ENCODE data around the gene PM20D2.

PM20D2 gene

GRCh38 chr6:89212472-89212871, 66.6 kb downstream of the PM20D2 start:
- no peak for TF ChIP-seq TOX (CRISPR knock-in tag; IDR thresholded peaks at IDR 0.05; ENCODE audit: borderline replicate concordance)
- TF ChIP-seq ZC3H10 (CRISPR knock-in tag; IDR thresholded peaks at IDR 0.05): no peak
- no peak for TF ChIP-seq TSHZ2 (CRISPR knock-in tag; IDR thresholded peaks at IDR 0.05)
- TF ChIP-seq, protein P1, sequence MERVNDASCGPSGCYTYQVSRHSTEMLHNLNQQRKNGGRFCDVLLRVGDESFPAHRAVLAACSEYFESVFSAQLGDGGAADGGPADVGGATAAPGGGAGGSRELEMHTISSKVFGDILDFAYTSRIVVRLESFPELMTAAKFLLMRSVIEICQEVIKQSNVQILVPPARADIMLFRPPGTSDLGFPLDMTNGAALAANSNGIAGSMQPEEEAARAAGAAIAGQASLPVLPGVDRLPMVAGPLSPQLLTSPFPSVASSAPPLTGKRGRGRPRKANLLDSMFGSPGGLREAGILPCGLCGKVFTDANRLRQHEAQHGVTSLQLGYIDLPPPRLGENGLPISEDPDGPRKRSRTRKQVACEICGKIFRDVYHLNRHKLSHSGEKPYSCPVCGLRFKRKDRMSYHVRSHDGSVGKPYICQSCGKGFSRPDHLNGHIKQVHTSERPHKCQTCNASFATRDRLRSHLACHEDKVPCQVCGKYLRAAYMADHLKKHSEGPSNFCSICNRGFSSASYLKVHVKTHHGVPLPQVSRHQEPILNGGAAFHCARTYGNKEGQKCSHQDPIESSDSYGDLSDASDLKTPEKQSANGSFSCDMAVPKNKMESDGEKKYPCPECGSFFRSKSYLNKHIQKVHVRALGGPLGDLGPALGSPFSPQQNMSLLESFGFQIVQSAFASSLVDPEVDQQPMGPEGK (CRISPR knock-in tag; IDR thresholded peaks at IDR 0.05; ENCODE audit: borderline replicate concordance): no peak
- no peak for TF ChIP-seq BACH2 (CRISPR knock-in tag; IDR thresholded peaks at IDR 0.05; ENCODE audit: borderline replicate concordance)
- TF ChIP-seq OSR1 (CRISPR knock-in tag; IDR thresholded peaks at IDR 0.05): no peak
- no peak for ATAC-seq

GRCh38 chr6:89214197-89214596, 68.3 kb downstream of the PM20D2 start:
- ATAC-seq: no peak
- TF ChIP-seq ESRRG (CRISPR knock-in tag; IDR thresholded peaks at IDR 0.05): no peak
- no peak for TF ChIP-seq CSDC2 (CRISPR knock-in tag; IDR thresholded peaks at IDR 0.05)
- no peak for TF ChIP-seq ISL1 (CRISPR knock-in tag; IDR thresholded peaks at IDR 0.05)

Data from SK-N-SH treated with all-trans-retinoic acid at 6 μM for 48 hours (cell line).